Bronchial epithelial cell (primary cell): ENCODE data around the gene TMEM117. TPM values are rescaled to one million over a fixed set of nuclear protein-coding genes. Genes with fewer than 3 reads are reported as not detected.
"Not testable (repeated sequence)": the region's sequence is repeated elsewhere in the genome, so short reads cannot be mapped to it uniquely, and the experiment has no call there.

Experiments used
- DNase-seq: peaks from one replicate; pipeline ENCODE4 v3.0.0-alpha.2; 2010; ENCODE audit warnings: low read depth
- FAIRE-seq: peaks from 2 replicates; lab custom pipeline; 2011; peaks lifted over from hg19 to GRCh38; lab: Jason Lieb, UNC
- H3K27me3 ChIP-seq: 2 replicates; pipeline ENCODE4 v1.5.1; 2011; ENCODE audit warnings: low read length; ENCODE audit not compliant: control insufficient read depth, insufficient read depth
- H3K36me3 ChIP-seq: 2 replicates; pipeline ENCODE4 v1.5.1; 2011; ENCODE audit warnings: low read length; ENCODE audit not compliant: control insufficient read depth, insufficient read depth
- H3K4me3 ChIP-seq: 2 replicates; pipeline ENCODE4 v1.5.1; 2011; ENCODE audit warnings: mild to moderate bottlenecking, low read depth, low read length, control low read depth
- CTCF ChIP-seq: IDR thresholded peaks from 2 replicates; pipeline ENCODE4 v1.5.1; 2011; ENCODE audit warnings: mild to moderate bottlenecking, moderate library complexity, low read length, control low read depth, inconsistent platforms; ENCODE audit not compliant: insufficient read depth, severe bottlenecking
- total RNA-seq: library from RNA; depleted of rRNA; stranded (reverse); fragments of >200 nt; gene quantifications from 2 replicates; pipeline ENCODE4 v1.2.1, GENCODE V29; 2014

Gene TMEM117
- total RNA-seq, 1 donor from 2014 or later: 6.6 TPM

GRCh38 chr12:44377443-44378187, 541.7 kb downstream of the TMEM117 start:
- Histone ChIP-seq H3K4me3 (no peak overlapping the region), H3K27me3 (no peaks in the 10 kb centered on the region), H3K36me3 (no peaks in the 10 kb centered on the region)
- DNase-seq (no peak), FAIRE-seq (no peak)
- no peak for TF ChIP-seq CTCF

GRCh38 chr12:44379113-44379512, 543.2 kb downstream of the TMEM117 start:
- FAIRE-seq: not testable (repeated sequence)

GRCh38 chr12:44379831-44380230, 544.0 kb downstream of the TMEM117 start:
- no peaks in the 10 kb centered on the region for H3K27me3 ChIP-seq
- no peak for FAIRE-seq
- no peak for TF ChIP-seq CTCF
- DNase-seq: no peak
- H3K36me3 ChIP-seq: no peaks in the 10 kb centered on the region
- H3K4me3 ChIP-seq: no peak overlapping the region

More at GRCh38 chr12:44379113-44379512, 543.2 kb downstream of the TMEM117 start:
- DNase-seq, H3K27me3 ChIP-seq, H3K36me3 ChIP-seq, H3K4me3 ChIP-seq: not testable (repeated sequence)

- H3K36me3 ChIP-seq: no peaks in the 10 kb centered on the region
- DNase-seq (no peak), FAIRE-seq (no peak)
- no peak for TF ChIP-seq CTCF
- no peaks in the 10 kb centered on the region for H3K27me3 ChIP-seq
- no peak overlapping the region for H3K4me3 ChIP-seq
Observed at GRCh38 chr12:44380861-44381260, 545.0 kb downstream of the TMEM117 start.

GRCh38 chr12:44381341-44381740, 545.5 kb downstream of the TMEM117 start:
- Histone ChIP-seq H3K27me3 (no peaks in the 10 kb centered on the region), H3K4me3 (no peak overlapping the region), H3K36me3 (no peaks in the 10 kb centered on the region)
- FAIRE-seq: no peak
- TF ChIP-seq CTCF: no peak
- DNase-seq: no peak

GRCh38 chr12:44384136-44384535, 548.3 kb downstream of the TMEM117 start:
- no peaks in the 10 kb centered on the region for H3K27me3 ChIP-seq
- no peak for TF ChIP-seq CTCF
- DNase-seq: no peak
- H3K36me3 ChIP-seq: no peaks in the 10 kb centered on the region
- no peak overlapping the region for H3K4me3 ChIP-seq
- no peak for FAIRE-seq
